Upper lobe of left lung (tissue), 6 donors: ENCODE data around the gene GUCD1. TPM values are rescaled to one million over a fixed set of nuclear protein-coding genes. Genes with fewer than 3 reads are reported as not detected.
A peak's percentile ranks its signal among the peaks of the same experiment; 100 is the strongest.

Source experiments
- ATAC-seq, 2 donors: fragments of 200-7000 bp; cut with Tn5 transposase; one replicate each; pipeline ENCODE4 v1.9.1; 2022; ENCODE audit warnings: mild to moderate bottlenecking in 2 of 2, moderate library complexity in 2 of 2; ENCODE audit not compliant: low FRiP score in 2 of 2
- DNase-seq, 2 donors: peaks; one replicate each; pipeline ENCODE4 v3.0.0-alpha.2; 2019 to 2020
- H3K27ac ChIP-seq, 4 donors: fragments of 200-600 bp; sonication (generic); one replicate each; pipeline ENCODE4 v1.5.1; 2016 to 2019
- H3K27me3 ChIP-seq, 4 donors: fragments of 200-600 bp; sonication (generic); one replicate each; pipeline ENCODE4 v1.5.1; 2017 to 2019
- H3K36me3 ChIP-seq, 4 donors: fragments of 200-600 bp; sonication (generic); one replicate each; pipeline ENCODE4 v1.5.1; 2016 to 2019
- H3K4me1 ChIP-seq, 4 donors: fragments of 200-600 bp; sonication (generic); one replicate each; pipeline ENCODE4 v1.5.1; 2018 to 2019
- H3K4me3 ChIP-seq, 4 donors: fragments of 200-600 bp; sonication (generic); one replicate each; pipeline ENCODE4 v1.5.1; 2017 to 2019; ENCODE audit warnings: mild to moderate bottlenecking in 2 of 4, moderate library complexity in 1 of 4
- H3K9me3 ChIP-seq, 4 donors: fragments of 200-600 bp; sonication (generic); one replicate each; pipeline ENCODE4 v1.5.1; 2018 to 2019
- EP300 ChIP-seq, 4 donors: sonication (generic); formaldehyde crosslinking; IDR thresholded peaks; one replicate each; pipeline ENCODE4 v1.5.1; 2017; ENCODE audit warnings: antibody characterized with exemption in 4 of 4, control low read depth in 2 of 4
- POLR2A ChIP-seq, 4 donors: fragments of 450-650 bp; IDR thresholded peaks; one replicate each; pipeline ENCODE4 v1.5.1; 2016 to 2017; ENCODE audit warnings: antibody characterized with exemption in 4 of 4, mild to moderate bottlenecking in 2 of 4
- POLR2AphosphoS5 ChIP-seq, 2 donors: sonication (generic); formaldehyde crosslinking; IDR thresholded peaks; one replicate each; pipeline ENCODE4 v1.5.1; 2017; ENCODE audit warnings: antibody characterized with exemption in 2 of 2
- WGBS, 2 donors: methylation state at CpG; one replicate each; pipeline ENCODE4 v1.1.5; 2017 to 2018; 5-methylcytosine and 5-hydroxymethylcytosine counted together
- total RNA-seq, 6 donors: library from RNA; depleted of rRNA in 4 of 6; stranded (reverse); fragments of >200 nt in 4 of 6; gene quantifications; one replicate each; pipeline versions ENCODE4 v1.1.0 to v1.2.1, GENCODE V29; 2016 to 2021
- TF ChIP-seq, protein P1 (sequence below), 6 experiments: fragments of 450-650 bp in 4 of 6; fragments of 200-600 bp in 2 of 6; sonication (generic) in 2 of 6; IDR thresholded peaks; one replicate each; pipeline ENCODE4 v1.5.1; 2016 to 2019; ENCODE audit warnings: antibody characterized with exemption in 6 of 6
- donor health status: DM: no; HTN: no; CAD: no; lungs with moderate emphysema.
- donor health status: DM: no; HTN: yes; CAD: no; lungs with severe emphysema.

GUCD1 gene
- total RNA-seq, 6 donors from 2014 or later = 77.5 to 231 (median 160) TPM

- Histone ChIP-seq H3K4me1 (peaks cover 32 to 35% (median 33%) of the 10 kb centered on the region in 4 donors), H3K27me3 (no peaks in the 10 kb centered on the region), H3K9me3 (no peaks in the 10 kb centered on the region), H3K36me3 (no peaks in the 10 kb centered on the region), H3K4me3 (no peak overlapping the region), H3K27ac (no peak overlapping the region)
- ATAC-seq = no peak
- 96 to 99% methylated on average over 8 of the region's 8 CpGs for WGBS, 2 donors
- no peak for DNase-seq
- TF ChIP-seq POLR2AphosphoS5 (IDR thresholded peaks at IDR 0.05) (no peak), EP300 (IDR thresholded peaks at IDR 0.05) (no peak), POLR2A (IDR thresholded peaks at IDR 0.05) (no peak)
- TF ChIP-seq, protein P1, sequence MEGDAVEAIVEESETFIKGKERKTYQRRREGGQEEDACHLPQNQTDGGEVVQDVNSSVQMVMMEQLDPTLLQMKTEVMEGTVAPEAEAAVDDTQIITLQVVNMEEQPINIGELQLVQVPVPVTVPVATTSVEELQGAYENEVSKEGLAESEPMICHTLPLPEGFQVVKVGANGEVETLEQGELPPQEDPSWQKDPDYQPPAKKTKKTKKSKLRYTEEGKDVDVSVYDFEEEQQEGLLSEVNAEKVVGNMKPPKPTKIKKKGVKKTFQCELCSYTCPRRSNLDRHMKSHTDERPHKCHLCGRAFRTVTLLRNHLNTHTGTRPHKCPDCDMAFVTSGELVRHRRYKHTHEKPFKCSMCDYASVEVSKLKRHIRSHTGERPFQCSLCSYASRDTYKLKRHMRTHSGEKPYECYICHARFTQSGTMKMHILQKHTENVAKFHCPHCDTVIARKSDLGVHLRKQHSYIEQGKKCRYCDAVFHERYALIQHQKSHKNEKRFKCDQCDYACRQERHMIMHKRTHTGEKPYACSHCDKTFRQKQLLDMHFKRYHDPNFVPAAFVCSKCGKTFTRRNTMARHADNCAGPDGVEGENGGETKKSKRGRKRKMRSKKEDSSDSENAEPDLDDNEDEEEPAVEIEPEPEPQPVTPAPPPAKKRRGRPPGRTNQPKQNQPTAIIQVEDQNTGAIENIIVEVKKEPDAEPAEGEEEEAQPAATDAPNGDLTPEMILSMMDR (IDR thresholded peaks at IDR 0.05) = no peak
Observed at GRCh38 chr22:24515027-24515338, 40.0 kb downstream of the GUCD1 start.

DNA sequence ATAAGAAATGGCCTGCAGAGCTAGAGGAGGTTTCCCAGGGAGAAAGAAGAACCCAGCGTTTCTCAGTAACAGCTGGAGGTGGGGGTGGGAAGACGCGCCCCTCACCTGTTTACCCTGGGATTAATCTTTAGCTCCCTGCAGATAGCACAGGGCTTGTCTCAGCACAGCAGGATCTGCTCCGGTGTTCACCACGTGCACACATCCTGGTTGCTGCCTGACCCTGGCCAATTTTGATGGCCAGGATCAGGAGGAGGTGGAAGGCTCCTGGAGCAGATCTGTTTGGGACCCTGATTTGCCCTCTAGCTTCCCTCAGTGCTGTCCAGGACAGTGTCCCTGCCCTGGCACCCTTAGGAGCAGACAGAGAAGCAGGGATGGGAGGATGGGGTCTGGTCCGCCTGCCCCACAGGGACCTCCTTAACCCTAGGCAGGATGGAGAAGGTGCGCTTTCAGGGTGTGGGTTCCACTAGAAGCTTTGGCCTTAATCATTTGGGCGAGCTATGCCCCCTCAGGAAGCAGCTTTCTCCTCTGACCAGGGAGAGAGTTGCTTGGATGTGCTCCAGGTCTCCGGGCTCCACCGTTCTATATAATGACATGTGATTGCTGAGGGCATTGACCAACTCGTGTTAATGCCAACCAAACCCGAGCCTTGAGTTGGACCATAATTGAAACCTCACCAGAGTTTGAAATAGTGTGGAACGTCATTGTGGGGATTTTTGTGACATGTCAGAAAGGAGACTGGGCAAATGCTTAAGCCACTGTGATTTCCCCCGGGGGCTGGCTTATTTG, 40.5 kb downstream of the GUCD1 start:
- Histone ChIP-seq H3K27me3 (no peaks in the 10 kb centered on the region), H3K4me3 (no peak overlapping the region), H3K9me3 (no peaks in the 10 kb centered on the region), H3K4me1 (peaks cover 33 to 38% (median 34%) of the 10 kb centered on the region in 4 donors), H3K27ac (no peak overlapping the region), H3K36me3 (no peaks in the 10 kb centered on the region)
- ATAC-seq (no peak), DNase-seq (no peak)
- WGBS, 2 donors = 70 to 71% methylated on average over 10 to 14 of the region's 14 CpGs
- TF ChIP-seq POLR2A (IDR thresholded peaks at IDR 0.05) (no peak), EP300 (IDR thresholded peaks at IDR 0.05) (no peak)
- TF ChIP-seq, protein P1 (IDR thresholded peaks at IDR 0.05) = no peak

GRCh38 chr22:24513378-24514240, 41.3 kb downstream of the GUCD1 start:
- peaks cover 33 to 39% (median 34%) of the 10 kb centered on the region in 4 donors for H3K4me1 ChIP-seq
- H3K27ac ChIP-seq = no peak overlapping the region
- DNase-seq = no peak
- H3K4me3 ChIP-seq = no peak overlapping the region
- ATAC-seq = no peak
- TF ChIP-seq, protein P1 (IDR thresholded peaks at IDR 0.05) = no peak
- no peak for TF ChIP-seq POLR2AphosphoS5 (IDR thresholded peaks at IDR 0.05)
- no peak for TF ChIP-seq POLR2A (IDR thresholded peaks at IDR 0.05)
- no peak for TF ChIP-seq EP300 (IDR thresholded peaks at IDR 0.05)
- H3K36me3 ChIP-seq = no peaks in the 10 kb centered on the region
- WGBS, 2 donors = 89 to 97% methylated on average over 9 of the region's 9 CpGs
- H3K9me3 ChIP-seq = no peaks in the 10 kb centered on the region
- no peaks in the 10 kb centered on the region for H3K27me3 ChIP-seq

GRCh38 chr22:24512043-24512442, 42.9 kb downstream of the GUCD1 start:
- peaks cover 42 to 52% (median 46%) of the 10 kb centered on the region in 4 donors for H3K4me1 ChIP-seq
- no peak for TF ChIP-seq POLR2AphosphoS5 (IDR thresholded peaks at IDR 0.05)
- TF ChIP-seq POLR2A (IDR thresholded peaks at IDR 0.05) = no peak
- TF ChIP-seq, protein P1 (IDR thresholded peaks at IDR 0.05) = no peak
- TF ChIP-seq EP300 (IDR thresholded peaks at IDR 0.05) = no peak
- H3K36me3 ChIP-seq = no peaks in the 10 kb centered on the region
- peak in 1 of 2 donors; percentile 45 for DNase-seq
- H3K9me3 ChIP-seq = no peaks in the 10 kb centered on the region
- WGBS, 2 donors = 50 to 59% methylated on average over 3 of the region's 3 CpGs
- H3K4me3 ChIP-seq = no peak overlapping the region
- peak in 1 of 2 donors; percentile 51 for ATAC-seq
- H3K27ac ChIP-seq = peak overlapping the region in 1 of 4 donors; percentile 83
- no peaks in the 10 kb centered on the region for H3K27me3 ChIP-seq
